Karpas-422 (cell line): Measurements from ENCODE around the gene MAGEA9. TPM values are rescaled to one million over a fixed set of nuclear protein-coding genes. Genes with fewer than 3 reads are reported as not detected.

Experiments used
- DNase-seq: peaks from one replicate; pipeline ENCODE4 v3.0.0-alpha.2; 2015
- H2AFZ ChIP-seq: fragments of 200-600 bp; sonication (generic); 2 replicates; pipeline ENCODE4 v1.6.1; 2014; ENCODE audit warnings: antibody characterized with exemption, low read length, mixed read lengths
- H3K27ac ChIP-seq: fragments of 200-600 bp; sonication (generic); 2 replicates; pipeline ENCODE4 v1.5.1; 2014; ENCODE audit warnings: mild to moderate bottlenecking, low read length, moderate library complexity
- H3K27me3 ChIP-seq: fragments of 200-600 bp; sonication (generic); 2 replicates; pipeline ENCODE4 v1.6.1; 2014; ENCODE audit warnings: low read length, mixed read lengths
- H3K36me3 ChIP-seq: fragments of 200-600 bp; sonication (generic); 2 replicates; pipeline ENCODE4 v1.6.1; 2014; ENCODE audit warnings: low read length, mixed read lengths; ENCODE audit not compliant: insufficient read depth
- H3K4me1 ChIP-seq: fragments of 200-600 bp; sonication (generic); 2 replicates; pipeline ENCODE4 v1.6.1; 2014; ENCODE audit warnings: mild to moderate bottlenecking, low read length, mixed read lengths
- H3K4me2 ChIP-seq: fragments of 200-600 bp; sonication (generic); 2 replicates; pipeline ENCODE4 v1.6.1; 2014; ENCODE audit warnings: low read length, low read depth, mild to moderate bottlenecking; ENCODE audit not compliant: poor library complexity, severe bottlenecking
- H3K4me3 ChIP-seq: fragments of 200-600 bp; sonication (generic); 2 replicates; pipeline ENCODE4 v1.5.1; 2014; ENCODE audit warnings: mild to moderate bottlenecking, antibody characterized with exemption, low read length, mixed read lengths
- H3K79me2 ChIP-seq: fragments of 200-600 bp; sonication (generic); 2 replicates; pipeline ENCODE4 v1.6.1; 2014; ENCODE audit warnings: mild to moderate bottlenecking, low read length, mixed read lengths
- H3K9ac ChIP-seq: fragments of 200-600 bp; sonication (generic); 2 replicates; pipeline ENCODE4 v1.6.0; 2014; ENCODE audit warnings: low read length
- H3K9me2 ChIP-seq: fragments of 200-600 bp; sonication (generic), shearing (Covaris generic); replicated peaks from 2 replicates; pipeline ENCODE4 v1.6.0; 2014; ENCODE audit warnings: mild to moderate bottlenecking, low read length, moderate library complexity; ENCODE audit not compliant: insufficient read depth
- H3K9me3 ChIP-seq: fragments of 300-700, 200-600 bp; sonication (generic); 2 replicates; pipeline ENCODE4 v1.6.1; 2014; ENCODE audit warnings: low read length, mixed read lengths
- H4K20me1 ChIP-seq: fragments of 200-600 bp; sonication (generic); 2 replicates; pipeline ENCODE4 v1.6.1; 2014; ENCODE audit warnings: mild to moderate bottlenecking, antibody characterized with exemption, low read length, low read depth; ENCODE audit not compliant: insufficient read depth
- total RNA-seq: library from RNA; depleted of rRNA; stranded (reverse); fragments of >200 nt; shearing (Covaris generic); gene quantifications from 2 replicates; pipeline ENCODE4 v1.2.3, GENCODE V29; 2014; ENCODE audit warnings: low replicate concordance

Gene MAGEA9
- total RNA-seq, 1 experiment from 2014 or later: not detected

DNA sequence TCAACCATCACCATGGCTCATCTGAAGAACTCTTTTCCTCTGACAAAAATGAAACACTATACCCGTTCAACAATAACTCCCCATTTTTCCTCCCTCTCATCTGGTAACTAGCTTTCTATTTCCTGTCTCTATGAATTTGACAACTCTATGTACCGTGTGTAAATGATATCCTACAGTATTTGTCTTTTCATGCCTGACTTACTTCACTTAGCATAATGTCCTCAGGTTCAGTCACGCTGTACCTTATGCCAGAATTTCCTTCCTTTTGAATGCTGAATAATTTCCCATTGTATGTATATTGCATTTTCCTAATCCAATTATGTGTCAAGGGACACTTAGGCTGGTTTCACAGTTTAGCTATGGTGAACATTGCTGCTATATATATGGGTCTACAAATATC is 18.2 kb downstream of the MAGEA9 start:
- DNase-seq: no peak
- Histone ChIP-seq H3K27me3 (no peaks in the 10 kb centered on the region), H3K9me3 (no peaks in the 10 kb centered on the region), H3K9me2 (no peaks in the 10 kb centered on the region), H3K4me3 (no peak overlapping the region), H4K20me1 (no peaks in the 10 kb centered on the region), H3K4me2 (no peak overlapping the region), H2AFZ (no peak overlapping the region), H3K36me3 (no peaks in the 10 kb centered on the region), H3K9ac (no peak overlapping the region), H3K79me2 (no peaks in the 10 kb centered on the region), H3K27ac (no peak overlapping the region), H3K4me1 (no peaks in the 10 kb centered on the region)

DNA sequence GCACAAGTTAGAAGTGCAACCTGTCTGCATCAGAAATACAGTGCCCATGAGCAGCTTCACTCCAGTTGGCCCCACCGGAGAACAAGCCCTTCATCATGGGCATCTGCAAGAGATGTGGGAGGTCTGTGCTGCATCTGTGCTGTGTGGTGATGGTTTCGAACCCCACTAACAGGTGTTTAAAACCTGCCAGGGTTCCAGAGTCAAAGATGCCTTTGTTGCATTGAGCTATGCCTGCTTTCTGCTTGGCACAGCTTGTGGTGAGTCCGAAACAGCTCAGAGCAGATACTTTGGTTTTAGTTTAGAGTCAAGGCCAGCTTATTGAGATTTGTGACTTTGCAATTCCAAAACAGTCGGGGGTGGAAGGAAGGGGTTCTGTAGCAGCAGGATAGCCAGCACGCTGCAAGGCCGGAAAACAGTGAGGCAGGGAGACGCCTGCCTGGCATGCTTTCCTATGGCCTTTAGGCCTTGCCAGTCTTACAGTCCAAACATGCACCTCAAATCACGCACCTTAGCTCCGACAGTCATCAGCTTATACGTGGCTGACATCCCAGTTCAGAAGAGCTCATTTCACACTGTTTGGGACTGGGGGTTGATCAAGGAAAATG is 21.8 kb downstream of the MAGEA9 start:
- H3K4me2 ChIP-seq: no peak overlapping the region
- H3K27me3 ChIP-seq: no peaks in the 10 kb centered on the region
- H3K79me2 ChIP-seq: no peaks in the 10 kb centered on the region
- no peaks in the 10 kb centered on the region for H3K36me3 ChIP-seq
- H3K4me3 ChIP-seq: no peak overlapping the region
- no peak overlapping the region for H2AFZ ChIP-seq
- H3K9me3 ChIP-seq: no peaks in the 10 kb centered on the region
- H3K9me2 ChIP-seq: no peaks in the 10 kb centered on the region
- no peak for DNase-seq
- no peak overlapping the region for H3K27ac ChIP-seq
- H3K4me1 ChIP-seq: no peaks in the 10 kb centered on the region
- no peaks in the 10 kb centered on the region for H4K20me1 ChIP-seq
- no peak overlapping the region for H3K9ac ChIP-seq

DNA sequence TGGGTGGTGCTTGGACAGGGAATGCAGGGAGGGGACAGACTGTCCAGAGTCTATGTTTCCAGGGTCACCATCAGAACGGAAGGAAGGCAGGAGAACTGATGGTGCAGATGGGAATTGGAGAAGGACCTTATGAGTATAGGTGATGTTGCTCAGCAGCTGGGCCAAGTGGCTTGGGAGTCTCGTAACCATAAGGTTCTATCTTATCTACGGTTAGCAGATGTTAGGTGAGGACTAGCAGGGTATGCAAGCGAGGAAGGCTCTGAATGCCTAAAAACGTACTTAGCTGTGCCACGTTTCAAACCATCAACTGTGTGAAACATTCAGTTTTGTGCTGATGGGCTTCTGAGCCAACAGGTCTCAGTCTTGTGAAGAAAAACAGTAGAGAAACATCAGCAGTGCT is 22.4 kb downstream of the MAGEA9 start:
- DNase-seq: no peak
- Histone ChIP-seq H3K36me3 (no peaks in the 10 kb centered on the region), H3K4me3 (no peak overlapping the region), H3K27ac (no peak overlapping the region), H3K4me2 (no peak overlapping the region), H3K27me3 (no peaks in the 10 kb centered on the region), H3K79me2 (no peaks in the 10 kb centered on the region), H3K4me1 (no peaks in the 10 kb centered on the region), H4K20me1 (no peaks in the 10 kb centered on the region), H2AFZ (no peak overlapping the region), H3K9me2 (no peaks in the 10 kb centered on the region), H3K9ac (no peak overlapping the region), H3K9me3 (no peaks in the 10 kb centered on the region)

DNA sequence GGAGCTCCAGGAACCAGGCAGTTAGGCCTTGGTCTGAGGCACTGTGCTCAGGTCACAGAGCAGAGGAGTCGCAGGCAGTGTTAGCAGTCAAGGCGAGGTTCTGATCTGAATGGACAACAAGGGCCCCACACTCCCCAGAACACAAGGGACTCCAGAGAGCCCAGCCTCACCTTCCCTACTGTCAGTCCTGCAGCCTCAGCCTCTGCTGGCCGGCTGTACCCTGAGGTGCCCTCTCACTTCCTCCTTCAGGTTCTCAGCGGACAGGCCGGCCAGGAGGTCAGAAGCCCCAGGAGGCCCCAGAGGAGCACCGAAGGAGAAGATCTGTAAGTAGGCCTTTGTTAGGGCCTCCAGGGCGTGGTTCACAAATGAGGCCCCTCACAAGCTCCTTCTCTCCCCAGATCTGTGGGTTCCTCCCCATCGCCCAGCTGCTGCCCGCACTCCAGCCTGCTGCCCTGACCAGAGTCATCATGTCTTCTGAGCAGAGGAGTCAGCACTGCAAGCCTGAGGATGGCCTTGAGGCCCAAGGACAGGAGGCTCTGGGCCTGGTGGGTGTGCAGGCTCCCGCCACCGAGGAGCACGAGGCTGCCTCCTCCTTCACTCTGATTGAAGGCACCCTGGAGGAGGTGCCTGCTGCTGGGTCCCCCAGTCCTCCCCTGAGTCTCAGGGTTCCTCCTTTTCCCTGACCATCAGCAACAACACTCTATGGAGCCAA is 26.2 kb downstream of the MAGEA9 start:
- Histone ChIP-seq H3K27me3 (no peaks in the 10 kb centered on the region), H4K20me1 (no peaks in the 10 kb centered on the region), H2AFZ (no peak overlapping the region), H3K27ac (no peak overlapping the region), H3K9ac (no peak overlapping the region), H3K79me2 (no peaks in the 10 kb centered on the region), H3K9me3 (no peaks in the 10 kb centered on the region), H3K4me3 (no peak overlapping the region), H3K4me1 (no peaks in the 10 kb centered on the region), H3K9me2 (no peaks in the 10 kb centered on the region), H3K36me3 (no peaks in the 10 kb centered on the region), H3K4me2 (no peak overlapping the region)
- no peak for DNase-seq

DNA sequence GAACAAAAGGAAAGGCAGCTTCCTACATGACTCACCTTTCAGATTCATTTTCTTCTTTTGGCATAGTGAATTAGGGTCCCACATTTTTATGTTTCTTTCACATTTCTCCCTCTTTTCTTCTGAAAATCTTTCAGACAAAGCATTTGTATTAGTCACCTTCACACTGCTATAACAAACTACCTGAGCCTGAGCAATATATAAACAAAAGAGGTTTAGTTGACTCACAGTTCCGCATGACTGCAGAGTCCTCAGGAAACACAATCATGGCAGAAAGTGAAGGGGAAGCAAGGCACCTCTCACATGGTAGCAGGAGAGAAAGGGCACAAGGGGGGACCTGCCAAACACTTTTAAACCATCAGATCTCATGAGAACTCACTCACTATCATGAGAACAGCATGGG is 36.9 kb downstream of the MAGEA9 start:
- Histone ChIP-seq H3K9me2 (no peaks in the 10 kb centered on the region), H3K36me3 (no peaks in the 10 kb centered on the region), H2AFZ (no peak overlapping the region), H3K9me3 (no peaks in the 10 kb centered on the region), H3K4me3 (no peak overlapping the region), H3K4me2 (no peak overlapping the region), H4K20me1 (no peaks in the 10 kb centered on the region), H3K79me2 (no peaks in the 10 kb centered on the region), H3K9ac (no peak overlapping the region), H3K27me3 (no peaks in the 10 kb centered on the region), H3K27ac (no peak overlapping the region), H3K4me1 (no peaks in the 10 kb centered on the region)
- DNase-seq: no peak

DNA sequence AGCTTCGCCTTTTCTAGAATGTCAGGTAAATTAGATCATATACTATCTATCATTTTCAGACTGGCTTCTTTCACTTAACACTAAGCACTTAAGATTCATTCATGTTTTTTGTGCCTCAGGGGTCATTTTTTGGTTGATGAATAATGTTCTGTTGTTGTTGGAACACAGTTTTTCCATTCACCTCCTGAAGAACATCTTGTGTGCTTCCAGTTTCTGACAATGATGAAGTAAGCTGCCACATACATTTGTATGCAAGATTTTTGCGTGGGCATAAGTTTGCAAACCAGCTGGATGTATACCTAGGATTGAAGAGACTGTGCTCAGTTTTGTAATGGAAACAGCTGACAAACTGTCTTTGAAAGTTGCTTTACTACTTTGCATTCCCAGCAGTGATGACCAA is 37.6 kb downstream of the MAGEA9 start:
- no peak for DNase-seq

DNA sequence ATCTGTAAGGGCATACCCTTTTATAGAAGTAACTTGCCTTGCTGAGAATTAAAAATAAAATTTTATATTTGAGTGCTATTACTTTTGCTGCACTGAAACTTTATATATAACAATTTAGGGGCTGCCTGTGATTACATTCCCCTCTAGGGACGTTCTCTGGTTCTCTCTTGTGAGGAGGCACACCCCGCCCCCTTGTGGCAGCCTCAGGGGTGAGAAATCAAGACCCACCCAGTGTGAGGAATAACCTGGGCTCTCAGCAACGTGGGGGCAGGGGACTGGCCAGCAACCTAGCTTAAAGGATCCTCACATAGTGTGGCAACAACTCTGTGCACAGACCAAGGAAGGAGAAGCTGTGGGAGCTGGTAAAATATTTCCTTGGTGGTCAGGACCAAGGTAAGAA is 43.7 kb downstream of the MAGEA9 start:
- Histone ChIP-seq H3K9me2 (no peaks in the 10 kb centered on the region), H3K4me2 (no peak overlapping the region), H3K9ac (no peak overlapping the region), H3K27ac (no peak overlapping the region), H3K27me3 (no peaks in the 10 kb centered on the region), H4K20me1 (no peaks in the 10 kb centered on the region), H3K4me1 (no peaks in the 10 kb centered on the region), H3K4me3 (no peak overlapping the region), H3K36me3 (no peaks in the 10 kb centered on the region), H2AFZ (no peak overlapping the region), H3K9me3 (no peaks in the 10 kb centered on the region), H3K79me2 (no peaks in the 10 kb centered on the region)
- DNase-seq: peak; percentile 78

More for the DNA sequence above, 37.6 kb downstream of the MAGEA9 start:
- no peaks in the 10 kb centered on the region for H3K36me3 ChIP-seq
- H3K27me3 ChIP-seq: no peaks in the 10 kb centered on the region
- no peak overlapping the region for H3K4me3 ChIP-seq
- no peaks in the 10 kb centered on the region for H4K20me1 ChIP-seq
- no peak overlapping the region for H2AFZ ChIP-seq
- H3K79me2 ChIP-seq: no peaks in the 10 kb centered on the region
- H3K4me1 ChIP-seq: no peaks in the 10 kb centered on the region
- H3K9me2 ChIP-seq: no peaks in the 10 kb centered on the region
- H3K9ac ChIP-seq: no peak overlapping the region
- H3K9me3 ChIP-seq: no peaks in the 10 kb centered on the region
- no peak overlapping the region for H3K4me2 ChIP-seq
- no peak overlapping the region for H3K27ac ChIP-seq

DNA sequence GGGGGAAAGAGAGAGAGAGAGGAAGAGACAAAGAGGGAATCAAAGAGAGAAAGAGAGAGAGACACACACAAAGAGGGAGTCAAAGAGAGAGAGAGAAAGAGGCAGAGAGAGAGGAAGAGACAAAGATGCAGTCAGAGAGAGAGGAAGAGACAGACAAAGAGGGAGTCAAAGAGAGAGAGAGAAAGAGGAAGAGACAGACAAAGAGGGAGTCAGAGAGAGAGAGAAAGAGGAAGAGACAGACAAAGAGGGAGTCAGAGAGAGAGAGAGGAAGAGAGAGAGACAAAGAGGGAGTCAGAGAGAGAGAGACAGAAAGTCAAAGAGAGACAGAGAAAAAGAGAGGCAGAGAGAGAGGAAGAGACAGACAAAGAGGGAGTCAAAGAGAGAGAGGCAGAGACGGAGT is 45.5 kb downstream of the MAGEA9 start:
- H3K27me3 ChIP-seq: no peaks in the 10 kb centered on the region
- no peak overlapping the region for H3K4me2 ChIP-seq
- H3K9me3 ChIP-seq: no peaks in the 10 kb centered on the region
- H3K79me2 ChIP-seq: no peaks in the 10 kb centered on the region
- DNase-seq: no peak
- H2AFZ ChIP-seq: no peak overlapping the region
- no peaks in the 10 kb centered on the region for H3K9me2 ChIP-seq
- no peaks in the 10 kb centered on the region for H3K4me1 ChIP-seq
- no peaks in the 10 kb centered on the region for H3K36me3 ChIP-seq
- no peak overlapping the region for H3K4me3 ChIP-seq
- no peaks in the 10 kb centered on the region for H4K20me1 ChIP-seq
- H3K9ac ChIP-seq: no peak overlapping the region
- H3K27ac ChIP-seq: no peak overlapping the region
